MM.1S (cell line): ENCODE measurements around the gene ELMO3.

Experiments
- DNase-seq: peaks from one replicate; pipeline ENCODE4 v3.0.0-alpha.2; 2015
- H2AFZ ChIP-seq: fragments of 300-600 bp; sonication (generic); 2 replicates; pipeline ENCODE4 v1.6.0; 2016; ENCODE audit warnings: antibody characterized with exemption, low read length
- H3F3A ChIP-seq: fragments of 300-600 bp; sonication (generic); 2 replicates; pipeline ENCODE4 v1.6.1; 2016; ENCODE audit warnings: mild to moderate bottlenecking, antibody characterized with exemption, low read length, moderate library complexity, mixed read lengths; ENCODE audit not compliant: insufficient read depth
- H3K27ac ChIP-seq: fragments of 300-600 bp; sonication (generic); 2 replicates; pipeline ENCODE4 v1.5.1; 2016; ENCODE audit warnings: mild to moderate bottlenecking, low read length
- H3K27me3 ChIP-seq: fragments of 300-600 bp; sonication (generic); replicated peaks from 2 replicates; pipeline ENCODE4 v1.6.0; 2016; ENCODE audit warnings: low read length; ENCODE audit not compliant: insufficient read depth
- H3K36me3 ChIP-seq: fragments of 300-600 bp; sonication (generic); replicated peaks from 2 replicates; pipeline ENCODE4 v1.6.1; 2016; ENCODE audit warnings: mild to moderate bottlenecking, low read length, mixed read lengths; ENCODE audit not compliant: insufficient read depth
- H3K4me1 ChIP-seq: fragments of 300-600 bp; sonication (generic); 2 replicates; pipeline ENCODE4 v1.6.1; 2016; ENCODE audit warnings: low read length, mixed read lengths
- H3K4me2 ChIP-seq: fragments of 300-600 bp; sonication (generic); 2 replicates; pipeline ENCODE4 v1.6.0; 2016; ENCODE audit warnings: low read depth, low read length
- H3K4me3 ChIP-seq: fragments of 300-600 bp; sonication (generic); 2 replicates; pipeline ENCODE4 v1.5.1; 2016; ENCODE audit warnings: low read length, mixed read lengths
- H3K79me2 ChIP-seq: fragments of 300-600 bp; sonication (generic); 2 replicates; pipeline ENCODE4 v1.6.1; 2016; ENCODE audit warnings: mixed run types, low read length, mixed read lengths
- H3K9ac ChIP-seq: fragments of 300-600 bp; sonication (generic); 2 replicates; pipeline ENCODE4 v1.6.1; 2016; ENCODE audit warnings: low read length, mixed read lengths
- H3K9me2 ChIP-seq: fragments of 300-600 bp; sonication (generic); replicated peaks from 2 replicates; pipeline ENCODE4 v1.6.1; 2016; ENCODE audit warnings: mild to moderate bottlenecking, low read length, mixed read lengths; ENCODE audit not compliant: insufficient read depth
- H3K9me3 ChIP-seq: fragments of 300-600 bp; sonication (generic); replicated peaks from 2 replicates; pipeline ENCODE4 v1.6.1; 2016; ENCODE audit warnings: mild to moderate bottlenecking, low read length, mixed read lengths; ENCODE audit not compliant: insufficient read depth
- H4K20me1 ChIP-seq: fragments of 300-600 bp; sonication (generic); 2 replicates; pipeline ENCODE4 v1.6.1; 2016; ENCODE audit warnings: mild to moderate bottlenecking, low read length, moderate library complexity, mixed read lengths; ENCODE audit not compliant: insufficient read depth
- EZH2 ChIP-seq: fragments of 300-600 bp; sonication (generic); optimal IDR thresholded peaks from 2 replicates; pipeline ENCODE3; 2017; ENCODE audit warnings: low read depth, mild to moderate bottlenecking, antibody characterized with exemption, low read length, mixed read lengths
- EZH2phosphoT487 ChIP-seq: fragments of 300-600 bp; sonication (generic); IDR thresholded peaks from 2 replicates; pipeline ENCODE4 v1.6.1; 2018; ENCODE audit warnings: antibody characterized with exemption, low read length
- TF ChIP-seq, protein P1 (sequence below): fragments of 300-600 bp; sonication (generic); IDR thresholded peaks from 2 replicates; pipeline ENCODE4 v1.5.1; 2016; ENCODE audit warnings: antibody characterized with exemption, low read length, mixed read lengths

Gene ELMO3

DNA sequence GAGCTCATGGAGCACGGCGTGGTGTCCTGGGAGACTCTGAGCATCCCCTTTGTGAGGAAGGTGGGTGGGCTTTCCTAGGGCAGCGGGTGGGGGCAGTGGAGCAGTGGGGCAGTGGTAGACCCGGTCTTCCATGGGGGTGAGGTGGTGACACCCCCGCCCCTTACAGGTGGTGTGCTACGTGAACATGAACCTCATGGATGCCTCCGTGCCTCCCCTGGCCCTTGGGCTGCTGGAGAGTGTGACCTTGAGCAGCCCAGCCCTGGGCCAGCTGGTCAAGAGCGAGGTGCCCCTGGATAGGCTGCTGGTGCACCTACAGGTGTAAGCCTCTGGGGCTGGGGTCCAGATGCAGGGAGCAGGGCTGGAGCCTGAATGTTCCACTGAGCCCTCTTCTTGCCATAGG lies 1.6 kb downstream of the ELMO3 start:
- Histone ChIP-seq H3K9ac (no peak overlapping the region), H3K9me2 (no peaks in the 10 kb centered on the region), H3K4me2 (no peak overlapping the region), H3K27ac (no peak overlapping the region), H3K4me3 (no peak overlapping the region), H2AFZ (no peak overlapping the region), H3K27me3 (no peaks in the 10 kb centered on the region), H3K4me1 (no peaks in the 10 kb centered on the region), H3K79me2 (peaks cover 14% of the 10 kb centered on the region), H3K9me3 (no peaks in the 10 kb centered on the region), H3K36me3 (0 out of 2 replicates have a peak, but pooled peaks cover 11% of the 10 kb centered on the region), H4K20me1 (no peaks in the 10 kb centered on the region), H3F3A (no peaks in the 10 kb centered on the region)
- DNase-seq: no peak
- TF ChIP-seq EZH2phosphoT487 (no peak), EZH2 (no peak)
- TF ChIP-seq, protein P1, sequence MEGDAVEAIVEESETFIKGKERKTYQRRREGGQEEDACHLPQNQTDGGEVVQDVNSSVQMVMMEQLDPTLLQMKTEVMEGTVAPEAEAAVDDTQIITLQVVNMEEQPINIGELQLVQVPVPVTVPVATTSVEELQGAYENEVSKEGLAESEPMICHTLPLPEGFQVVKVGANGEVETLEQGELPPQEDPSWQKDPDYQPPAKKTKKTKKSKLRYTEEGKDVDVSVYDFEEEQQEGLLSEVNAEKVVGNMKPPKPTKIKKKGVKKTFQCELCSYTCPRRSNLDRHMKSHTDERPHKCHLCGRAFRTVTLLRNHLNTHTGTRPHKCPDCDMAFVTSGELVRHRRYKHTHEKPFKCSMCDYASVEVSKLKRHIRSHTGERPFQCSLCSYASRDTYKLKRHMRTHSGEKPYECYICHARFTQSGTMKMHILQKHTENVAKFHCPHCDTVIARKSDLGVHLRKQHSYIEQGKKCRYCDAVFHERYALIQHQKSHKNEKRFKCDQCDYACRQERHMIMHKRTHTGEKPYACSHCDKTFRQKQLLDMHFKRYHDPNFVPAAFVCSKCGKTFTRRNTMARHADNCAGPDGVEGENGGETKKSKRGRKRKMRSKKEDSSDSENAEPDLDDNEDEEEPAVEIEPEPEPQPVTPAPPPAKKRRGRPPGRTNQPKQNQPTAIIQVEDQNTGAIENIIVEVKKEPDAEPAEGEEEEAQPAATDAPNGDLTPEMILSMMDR: no peak

DNA sequence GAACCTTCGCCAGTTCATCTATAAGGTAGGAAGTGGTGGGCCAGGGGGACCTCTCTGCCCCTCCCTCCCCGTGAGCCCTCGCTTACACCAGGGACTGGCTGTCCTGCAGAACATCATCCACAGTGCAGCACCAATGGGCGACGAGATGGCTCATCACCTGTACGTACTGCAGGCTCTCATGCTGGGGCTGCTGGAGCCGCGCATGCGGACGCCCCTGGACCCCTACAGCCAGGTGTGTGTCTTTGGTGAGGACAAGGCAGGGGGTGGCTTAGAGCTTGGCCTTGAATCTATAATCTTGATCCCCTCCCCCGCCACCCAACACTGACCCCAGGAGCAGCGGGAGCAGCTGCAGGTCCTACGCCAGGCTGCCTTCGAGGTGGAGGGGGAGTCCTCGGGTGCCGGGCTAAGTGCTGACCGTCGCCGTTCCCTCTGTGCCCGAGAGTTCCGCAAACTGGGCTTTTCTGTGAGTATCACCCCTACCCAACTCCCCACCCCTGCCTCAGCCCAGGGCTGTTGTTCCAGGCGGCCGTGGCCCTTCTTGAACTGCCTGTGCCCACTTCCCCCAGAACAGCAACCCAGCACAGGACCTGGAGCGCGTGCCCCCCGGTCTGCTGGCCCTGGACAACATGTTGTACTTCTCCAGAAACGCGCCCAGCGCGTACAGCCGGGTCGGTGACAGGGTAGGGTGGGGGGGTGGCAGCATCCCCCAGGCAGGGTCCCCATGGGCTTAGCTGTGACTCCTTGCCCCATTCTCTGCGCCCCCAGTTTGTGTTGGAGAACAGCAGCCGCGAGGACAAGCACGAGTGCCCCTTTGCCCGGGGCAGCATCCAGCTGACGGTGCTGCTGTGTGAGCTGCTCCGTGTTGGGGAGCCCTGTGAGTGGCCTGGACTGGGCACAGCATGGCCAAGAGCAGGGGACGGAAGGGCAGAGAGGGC lies 2.7 kb downstream of the ELMO3 start:
- Histone ChIP-seq H3K27ac (no peak overlapping the region), H3F3A (no peaks in the 10 kb centered on the region), H3K4me3 (no peak overlapping the region), H3K79me2 (0 out of 2 replicates have a peak, but pooled peaks cover 6% of the 10 kb centered on the region), H3K4me2 (no peak overlapping the region), H4K20me1 (no peaks in the 10 kb centered on the region), H3K27me3 (no peaks in the 10 kb centered on the region), H3K9me2 (no peaks in the 10 kb centered on the region), H3K9ac (no peak overlapping the region), H3K36me3 (0 out of 2 replicates have a peak, but pooled peaks cover 4% of the 10 kb centered on the region), H3K4me1 (no peaks in the 10 kb centered on the region), H2AFZ (no peak overlapping the region), H3K9me3 (no peaks in the 10 kb centered on the region)
- DNase-seq: no peak
- TF ChIP-seq EZH2phosphoT487 (no peak), EZH2 (no peak)
- TF ChIP-seq, protein P1: no peak

DNA sequence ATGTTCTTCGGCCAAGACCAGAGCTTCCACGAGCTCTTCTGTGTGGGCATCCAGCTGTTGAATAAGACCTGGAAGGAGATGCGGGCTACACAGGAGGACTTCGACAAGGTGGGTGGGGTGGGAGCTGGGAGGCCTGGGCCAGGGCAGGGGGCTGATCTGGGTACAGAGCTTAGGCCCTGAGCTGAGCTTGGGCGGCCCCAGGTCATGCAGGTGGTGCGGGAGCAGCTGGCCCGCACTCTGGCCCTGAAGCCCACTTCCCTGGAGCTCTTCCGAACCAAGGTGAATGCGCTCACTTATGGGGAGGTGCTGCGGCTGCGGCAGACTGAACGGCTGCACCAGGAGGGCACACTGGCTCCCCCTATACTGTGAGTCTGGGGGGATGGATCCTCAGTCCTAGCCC lies 3.5 kb downstream of the ELMO3 start:
- Histone ChIP-seq H3K79me2 (0 out of 2 replicates have a peak, but pooled peaks cover 1% of the 10 kb centered on the region), H3K9ac (no peak overlapping the region), H3K4me1 (no peaks in the 10 kb centered on the region), H3K36me3 (no peaks in the 10 kb centered on the region), H3K4me3 (no peak overlapping the region), H3F3A (no peaks in the 10 kb centered on the region), H4K20me1 (no peaks in the 10 kb centered on the region), H3K4me2 (no peak overlapping the region), H3K9me3 (no peaks in the 10 kb centered on the region), H3K9me2 (no peaks in the 10 kb centered on the region), H3K27me3 (no peaks in the 10 kb centered on the region), H3K27ac (no peak overlapping the region), H2AFZ (no peak overlapping the region)
- TF ChIP-seq, protein P1: no peak
- TF ChIP-seq EZH2phosphoT487 (no peak), EZH2 (no peak)
- no peak for DNase-seq
